Raji (cell line): ENCODE results near the gene GPATCH1.

ENCODE experiments used
- POLR2A ChIP-seq: IDR thresholded peaks from 2 replicates; pipeline ENCODE4 v1.6.1; 2011; ENCODE audit warnings: low read depth, low read length, control low read depth; ENCODE audit not compliant: insufficient read depth

GPATCH1 gene

DNA sequence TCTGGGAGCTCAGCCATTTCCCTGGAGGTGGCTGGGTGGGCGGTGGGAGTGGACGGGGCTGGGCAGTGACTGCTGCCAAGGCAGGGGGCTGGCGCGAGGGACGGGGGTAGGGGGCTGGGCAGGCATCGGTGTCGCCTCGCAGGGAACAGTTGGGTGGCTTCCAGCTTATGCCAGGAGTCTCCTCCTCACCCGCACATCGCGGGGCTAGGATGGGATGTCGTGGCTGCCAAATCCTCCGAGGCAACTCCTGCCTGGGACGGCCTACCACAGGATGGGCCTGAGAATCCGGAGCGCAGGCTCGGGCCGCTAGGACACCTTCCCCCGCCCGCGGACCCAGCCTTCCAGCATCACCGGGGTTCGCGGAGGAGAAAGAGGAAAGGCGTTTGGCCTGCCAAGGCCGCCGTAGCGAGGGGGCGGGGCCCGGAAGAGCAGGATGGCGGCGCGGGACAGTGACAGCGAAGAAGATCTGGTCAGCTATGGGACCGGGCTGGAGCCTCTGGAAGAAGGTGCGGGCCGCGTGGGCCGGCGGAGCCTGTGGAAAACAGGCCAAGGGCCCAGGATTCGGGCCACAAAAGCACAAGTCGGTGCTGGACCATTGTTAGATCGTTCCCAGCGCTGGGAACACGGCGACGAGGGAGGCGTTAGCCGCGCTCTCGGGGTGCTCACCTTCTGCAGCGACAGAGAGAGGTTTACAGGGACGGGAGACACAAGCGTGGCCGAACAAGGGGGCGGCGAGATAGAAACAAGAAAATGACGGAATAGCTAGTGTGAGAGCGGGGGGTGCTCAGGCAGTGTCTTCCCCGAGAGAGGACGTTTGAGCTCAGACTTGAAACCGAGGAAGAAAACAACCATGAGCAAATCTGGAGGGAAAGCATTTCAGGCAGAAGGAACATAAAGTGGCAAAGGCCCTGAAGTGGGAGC is at the start of gene GPATCH1:
Gene GPATCH1 (plus strand): TSS at position 421 of the 921 bp plus-strand sequence. CDS start 13 bp downstream, at position 434.
- TF ChIP-seq POLR2A, result peak; percentile 76

DNA sequence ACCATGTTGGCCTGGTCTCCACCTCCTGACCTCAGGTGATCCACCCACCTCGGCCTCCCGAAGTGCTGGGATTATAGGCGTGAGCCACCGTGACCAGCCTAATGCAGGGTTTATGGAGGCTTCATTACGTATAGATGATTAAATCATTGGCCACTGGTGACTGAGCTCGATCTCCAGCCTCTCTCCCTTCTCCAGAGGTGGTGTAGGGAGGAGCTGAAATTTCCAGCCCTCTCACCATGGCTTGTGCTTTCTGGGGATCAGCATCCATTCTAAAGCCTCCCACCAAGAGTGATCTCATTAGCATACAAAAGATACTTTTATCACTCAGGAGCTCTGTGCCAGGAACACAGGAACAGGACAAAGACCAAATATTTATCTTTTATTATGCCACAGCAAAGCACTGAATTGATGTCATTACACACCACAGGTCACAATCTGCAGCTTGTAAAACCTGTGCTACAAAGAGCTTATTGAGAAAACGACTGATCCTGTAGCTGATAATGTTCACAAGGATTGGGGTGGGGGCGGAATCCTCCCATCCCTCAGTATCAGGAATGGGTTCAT is 48.7 kb upstream of the GPATCH1 start:
- TF ChIP-seq POLR2A, result no peak

DNA sequence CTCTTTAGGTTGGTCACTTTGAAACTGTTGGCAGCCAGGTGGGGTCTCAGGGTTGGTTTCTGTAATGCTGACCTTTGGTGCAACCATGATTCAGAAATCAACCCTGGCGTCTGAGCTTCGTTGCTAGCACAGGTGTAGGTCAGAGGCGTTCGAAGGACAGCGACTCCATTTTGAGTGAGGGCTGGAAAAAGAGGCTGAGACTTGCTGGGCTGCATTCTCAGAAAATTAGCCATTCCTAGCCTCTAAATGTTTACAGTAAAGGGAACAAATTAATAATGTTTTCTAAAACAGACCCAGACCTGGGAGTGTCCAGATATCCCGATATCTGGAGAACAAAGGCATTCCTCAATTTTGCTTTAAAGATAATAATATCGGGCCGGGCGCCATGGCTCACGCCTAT is 45.5 kb upstream of the GPATCH1 start:
- TF ChIP-seq POLR2A, result no peak

DNA sequence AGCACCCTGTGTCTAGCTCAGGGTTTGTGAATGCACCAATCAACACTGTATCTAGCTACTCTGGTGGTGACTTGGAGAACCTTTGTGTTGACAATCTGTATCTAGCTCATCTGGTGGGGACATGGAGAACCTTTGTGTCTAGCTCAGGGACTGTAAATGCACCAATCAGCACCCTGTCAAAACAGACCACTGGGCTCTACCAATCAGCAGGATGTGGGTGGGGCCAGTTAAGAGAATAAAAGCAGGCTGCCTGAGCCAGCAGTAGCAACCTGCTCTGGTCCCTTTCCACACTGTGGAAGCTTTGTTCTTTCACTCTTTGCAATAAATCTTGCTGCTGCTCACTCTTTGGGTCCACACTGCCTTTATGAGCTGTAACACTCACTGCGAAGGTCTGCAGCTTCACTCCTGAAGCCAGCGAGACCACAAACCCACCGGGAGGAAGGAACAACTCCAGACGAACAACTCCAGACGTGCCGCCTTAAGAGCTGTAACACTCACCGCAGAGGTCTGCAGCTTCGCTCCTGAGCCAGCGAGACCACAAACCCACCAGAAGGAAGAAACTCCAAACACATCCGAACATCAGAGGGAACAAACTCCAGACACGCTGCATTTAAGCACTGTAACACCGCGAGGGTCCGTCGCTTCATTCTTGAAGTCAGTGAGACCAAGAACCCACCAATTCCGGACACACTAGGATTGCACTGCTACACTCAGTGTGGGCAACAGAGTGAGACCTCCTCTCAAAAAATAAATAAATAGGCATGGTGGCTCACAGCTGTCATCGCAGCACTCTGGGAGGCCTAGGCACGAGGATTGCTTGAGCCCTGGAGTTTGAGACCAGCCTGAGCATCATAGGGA is 43.6 kb upstream of the GPATCH1 start:
- TF ChIP-seq POLR2A, result 0 out of 2 replicates have a peak, but pooled peaks have one; percentile 29

- no peak for TF ChIP-seq POLR2A
These were observed 41.8 kb upstream of the GPATCH1 start for GRCh38 chr19:33039108-33039599.

- TF ChIP-seq POLR2A, result no peak
These were observed 41.2 kb upstream of the GPATCH1 start for GRCh38 chr19:33039815-33040214.

GRCh38 chr19:33040994-33041827 is 39.8 kb upstream of the GPATCH1 start:
- TF ChIP-seq POLR2A, result no peak

- TF ChIP-seq POLR2A, result no peak
These were observed 33.6 kb upstream of the GPATCH1 start for GRCh38 chr19:33047422-33047821.

- TF ChIP-seq POLR2A, result no peak
These were observed 31.9 kb upstream of the GPATCH1 start for GRCh38 chr19:33048806-33049676.

DNA sequence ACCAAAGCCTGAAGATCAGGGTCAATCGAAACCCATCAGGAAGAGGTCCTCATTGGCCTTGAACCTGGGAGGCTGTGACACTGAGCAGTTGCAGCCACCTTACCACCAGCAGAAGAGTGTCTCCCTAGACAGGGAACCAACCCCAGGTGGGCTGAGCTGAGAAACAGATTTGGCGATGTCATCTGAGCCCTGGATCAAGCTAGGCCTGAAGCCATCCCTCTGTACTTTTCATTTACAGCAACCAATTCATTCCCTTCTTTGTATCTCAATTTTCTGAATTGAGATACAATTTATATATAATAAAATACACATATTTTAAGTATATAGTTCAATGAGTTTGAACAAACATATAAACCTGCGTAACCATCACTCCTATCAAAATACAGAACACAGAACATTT is 30.9 kb upstream of the GPATCH1 start:
- TF ChIP-seq POLR2A, result no peak

DNA sequence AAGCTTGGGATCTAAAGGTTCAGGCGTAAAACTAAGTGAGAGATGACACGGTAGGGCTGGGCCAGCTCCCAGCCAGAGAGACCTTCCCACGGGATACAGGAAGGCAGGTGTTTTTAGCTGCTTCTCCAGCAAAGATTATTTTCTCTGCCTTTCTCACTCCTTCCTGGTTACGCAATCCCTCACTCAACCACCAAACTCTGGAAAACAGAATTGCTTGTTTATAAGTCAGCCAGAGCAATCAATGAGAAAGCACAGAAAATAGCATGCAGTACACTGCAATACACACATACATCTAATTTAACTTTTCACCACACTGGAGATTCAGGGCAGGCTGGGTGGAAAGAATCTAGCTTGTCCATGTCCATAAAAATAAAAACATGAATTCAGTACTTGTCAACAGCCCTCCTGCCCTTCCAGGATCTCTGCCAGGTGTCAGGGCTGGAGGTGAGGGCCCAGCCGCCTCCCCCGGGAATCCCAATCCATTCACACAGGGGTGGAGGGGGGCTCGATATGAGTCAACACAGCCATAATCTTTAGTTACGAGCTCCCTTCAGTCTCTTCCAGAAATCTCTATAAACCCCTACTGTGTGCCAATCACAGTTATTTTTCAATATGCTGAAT is 28.5 kb upstream of the GPATCH1 start:
- no peak for TF ChIP-seq POLR2A

GRCh38 chr19:33054623-33055022 is 26.4 kb upstream of the GPATCH1 start:
- TF ChIP-seq POLR2A, result no peak

GRCh38 chr19:33055718-33056117 is 25.3 kb upstream of the GPATCH1 start:
- no peak for TF ChIP-seq POLR2A
